ENCODE results near the gene SLFN13. TPM values are rescaled to one million over a fixed set of nuclear protein-coding genes. Genes with fewer than 3 reads are reported as not detected.
A peak's percentile ranks its signal among the peaks of the same experiment; 100 is the strongest.
"Not testable (repeated sequence)": the region's sequence is repeated elsewhere in the genome, so short reads cannot be mapped to it uniquely, and the experiment has no call there.

The SLFN13 gene
- total and polyA plus RNA-seq, 9 donors, result 0.99 to 20.6 (median 10.2) TPM

DNA sequence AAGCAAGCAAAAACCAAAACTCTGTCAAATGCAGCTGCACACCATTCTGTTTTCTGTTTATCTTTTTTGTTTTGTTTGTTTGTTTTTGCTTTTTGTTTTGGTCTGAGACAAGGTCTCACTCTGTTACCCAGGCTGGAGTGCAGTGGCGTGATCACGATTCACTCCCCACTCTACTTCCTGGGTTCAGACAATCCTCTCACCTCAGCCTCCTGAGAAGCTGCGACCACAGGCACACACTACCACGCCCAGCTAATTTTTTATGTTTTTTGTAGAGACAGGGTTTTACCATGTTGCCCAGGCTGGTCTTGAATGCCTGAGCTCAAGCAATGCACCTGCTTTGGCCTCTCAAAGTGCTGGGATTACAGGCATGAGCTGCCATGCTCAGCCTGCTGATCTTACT is 19.3 kb upstream of the SLFN13 start:
- H3K36me3 ChIP-seq, result no peaks in the 10 kb centered on the region
- H3K27me3 ChIP-seq, result no peaks in the 10 kb centered on the region
- TF ChIP-seq EP300 (IDR thresholded peaks at IDR 0.05) (no peak), POLR2A (IDR thresholded peaks at IDR 0.05) (no peak)
- TF ChIP-seq, protein P1, sequence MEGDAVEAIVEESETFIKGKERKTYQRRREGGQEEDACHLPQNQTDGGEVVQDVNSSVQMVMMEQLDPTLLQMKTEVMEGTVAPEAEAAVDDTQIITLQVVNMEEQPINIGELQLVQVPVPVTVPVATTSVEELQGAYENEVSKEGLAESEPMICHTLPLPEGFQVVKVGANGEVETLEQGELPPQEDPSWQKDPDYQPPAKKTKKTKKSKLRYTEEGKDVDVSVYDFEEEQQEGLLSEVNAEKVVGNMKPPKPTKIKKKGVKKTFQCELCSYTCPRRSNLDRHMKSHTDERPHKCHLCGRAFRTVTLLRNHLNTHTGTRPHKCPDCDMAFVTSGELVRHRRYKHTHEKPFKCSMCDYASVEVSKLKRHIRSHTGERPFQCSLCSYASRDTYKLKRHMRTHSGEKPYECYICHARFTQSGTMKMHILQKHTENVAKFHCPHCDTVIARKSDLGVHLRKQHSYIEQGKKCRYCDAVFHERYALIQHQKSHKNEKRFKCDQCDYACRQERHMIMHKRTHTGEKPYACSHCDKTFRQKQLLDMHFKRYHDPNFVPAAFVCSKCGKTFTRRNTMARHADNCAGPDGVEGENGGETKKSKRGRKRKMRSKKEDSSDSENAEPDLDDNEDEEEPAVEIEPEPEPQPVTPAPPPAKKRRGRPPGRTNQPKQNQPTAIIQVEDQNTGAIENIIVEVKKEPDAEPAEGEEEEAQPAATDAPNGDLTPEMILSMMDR (IDR thresholded peaks at IDR 0.05), result no peak
- intact Hi-C loops (cut with DNase I), result no loop called here
- WGBS, 3 donors, result 81 to 92% (median 81%) methylated on average over 4 of the region's 4 CpGs
- H3K27ac ChIP-seq, result no peak overlapping the region
- no peak for DNase-seq
- H3K4me1 ChIP-seq (ENCODE audit: insufficient read depth), result no peaks in the 10 kb centered on the region
- H3K4me3 ChIP-seq, result no peak overlapping the region
- no peaks in the 10 kb centered on the region for H3K9me3 ChIP-seq

DNA sequence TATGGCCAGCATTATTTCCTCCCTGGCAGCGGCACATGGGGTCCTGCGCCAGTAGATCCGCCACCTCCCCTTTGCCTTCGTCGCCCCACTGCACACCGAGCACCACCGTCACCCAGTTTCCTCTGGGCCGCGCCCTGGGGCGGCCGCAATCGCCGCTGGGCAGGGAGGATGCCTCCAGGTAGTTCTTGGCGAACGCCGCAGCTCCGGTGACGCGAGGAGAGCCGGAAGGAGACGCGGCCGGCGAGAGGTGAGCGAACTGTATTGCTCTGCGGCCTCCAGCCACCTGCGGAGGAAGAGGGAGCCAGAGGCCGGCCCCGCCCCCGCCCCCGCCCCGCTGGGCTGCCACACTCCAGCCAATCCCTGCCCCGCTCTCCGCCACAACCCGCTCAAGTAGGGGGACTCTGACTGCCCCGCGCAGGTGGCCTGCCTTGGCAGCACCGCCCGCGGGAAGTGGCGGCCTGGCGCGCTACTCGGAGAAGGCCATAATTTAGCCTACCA is 11.8 kb upstream of the SLFN13 start:
- no peaks in the 10 kb centered on the region for H3K36me3 ChIP-seq
- intact Hi-C loops (cut with DNase I), result no loop called here

GRCh38 chr17:35454035-35454434 is 5.5 kb upstream of the SLFN13 start:
- WGBS, 3 donors, result 76 to 86% (median 77%) methylated on average over 5 of the region's 5 CpGs
- DNase-seq; H3K27ac ChIP-seq; H3K4me3 ChIP-seq; H3K27me3 ChIP-seq; H3K4me1 ChIP-seq (ENCODE audit: insufficient read depth); H3K9me3 ChIP-seq; intact Hi-C loops (cut with DNase I); H3K36me3 ChIP-seq: not testable (repeated sequence)

More for the DNA sequence above, 11.8 kb upstream of the SLFN13 start:
- DNase-seq, result peak in 2 of 5 donors; percentile 18 to 34
- 7 to 9% (median 7%) methylated on average over 44 of the region's 44 CpGs for WGBS, 3 donors
- TF ChIP-seq EP300 (IDR thresholded peaks at IDR 0.05) (no peak), POLR2A (IDR thresholded peaks at IDR 0.05) (no peak)
- TF ChIP-seq, protein P1 (IDR thresholded peaks at IDR 0.05), result no peak
- Histone ChIP-seq H3K4me1 (ENCODE audit: insufficient read depth) (peaks cover 3% of the 10 kb centered on the region), H3K4me3 (peak overlapping the region; percentile 1), H3K27ac (no peak overlapping the region), H3K9me3 (no peaks in the 10 kb centered on the region), H3K27me3 (no peaks in the 10 kb centered on the region)

GRCh38 chr17:35453171-35453570 is 4.6 kb upstream of the SLFN13 start:
- no peak for DNase-seq
- Histone ChIP-seq H3K9me3 (no peaks in the 10 kb centered on the region), H3K27ac (no peak overlapping the region), H3K36me3 (no peaks in the 10 kb centered on the region), H3K4me1 (ENCODE audit: insufficient read depth) (peaks cover 5% of the 10 kb centered on the region), H3K4me3 (no peak overlapping the region), H3K27me3 (no peaks in the 10 kb centered on the region)
- 36 to 54% (median 52%) methylated on average over 1 of the region's 1 CpG for WGBS, 3 donors
- TF ChIP-seq POLR2A (IDR thresholded peaks at IDR 0.05) (no peak), EP300 (IDR thresholded peaks at IDR 0.05) (no peak)
- TF ChIP-seq, protein P1 (IDR thresholded peaks at IDR 0.05), result no peak
- intact Hi-C loops (cut with DNase I), result no loop called here

- intact Hi-C loops (cut with DNase I), result no loop called here
- WGBS, 3 donors, result 6 to 17% (median 9%) methylated on average over 36 of the region's 36 CpGs
- Histone ChIP-seq H3K4me3 (peak overlapping the region; percentile 46), H3K9me3 (no peaks in the 10 kb centered on the region), H3K27ac (no peak overlapping the region), H3K36me3 (no peaks in the 10 kb centered on the region), H3K4me1 (ENCODE audit: insufficient read depth) (peaks cover 6% of the 10 kb centered on the region), H3K27me3 (no peaks in the 10 kb centered on the region)
- peak in 2 of 5 donors; percentile 26 to 35 for DNase-seq
- no peak for TF ChIP-seq POLR2A (IDR thresholded peaks at IDR 0.05)
- no peak for TF ChIP-seq EP300 (IDR thresholded peaks at IDR 0.05)
- TF ChIP-seq, protein P1 (IDR thresholded peaks at IDR 0.05), result no peak
These were observed 885 bp upstream of the SLFN13 start for GRCh38 chr17:35449371-35449931.
